SK-N-SH treated with all-trans-retinoic acid at 6 μM for 48 hours (cell line): ENCODE data around the gene HSPA12A.

ENCODE experiments used
- ARNTL ChIP-seq: fragments of 450-650 bp; formaldehyde crosslinking; IDR thresholded peaks from 2 replicates; pipeline ENCODE4 v1.5.0; 2020; ENCODE audit warnings: low read depth, mild to moderate bottlenecking, moderate library complexity, borderline replicate concordance
- CSDC2 ChIP-seq: fragments of 250-450 bp; sonication (Bioruptor Pico); IDR thresholded peaks from 2 replicates; pipeline ENCODE4 v1.5.0; 2020; ENCODE audit warnings: mild to moderate bottlenecking, moderate library complexity
- ESRRG ChIP-seq: fragments of 250-450 bp; sonication (Bioruptor Pico); IDR thresholded peaks from 2 replicates; pipeline ENCODE4 v1.6.1; 2021; ENCODE audit warnings: mild to moderate bottlenecking
- PPARA ChIP-seq: fragments of 250-450 bp; sonication (Bioruptor Pico); IDR thresholded peaks from 2 replicates; pipeline ENCODE4 v1.5.0; 2020; ENCODE audit warnings: mild to moderate bottlenecking, borderline replicate concordance
- RARB ChIP-seq: fragments of 250-450 bp; sonication (Bioruptor Pico); IDR thresholded peaks from 2 replicates; pipeline ENCODE4 v1.8.0; 2021; ENCODE audit warnings: mild to moderate bottlenecking, moderate library complexity
- ZC3H10 ChIP-seq: fragments of 250-450 bp; sonication (Bioruptor Pico); IDR thresholded peaks from 2 replicates; pipeline ENCODE4 v1.5.1; 2021; ENCODE audit warnings: mild to moderate bottlenecking, moderate library complexity
- ZFP3 ChIP-seq: fragments of 250-450 bp; sonication (Bioruptor Pico); IDR thresholded peaks from 2 replicates; pipeline ENCODE4 v1.5.0; 2020; ENCODE audit warnings: mild to moderate bottlenecking, moderate library complexity
- ZFP30 ChIP-seq: fragments of 450-650 bp; formaldehyde crosslinking; IDR thresholded peaks from 2 replicates; pipeline ENCODE4 v1.5.0; 2022; ENCODE audit warnings: mild to moderate bottlenecking, moderate library complexity
- ZNF565 ChIP-seq: fragments of 450-650 bp; formaldehyde crosslinking; conservative IDR thresholded peaks from 2 replicates; pipeline ENCODE4 v1.5.0; 2020; ENCODE audit warnings: low read depth, mild to moderate bottlenecking, moderate library complexity
- TF ChIP-seq, protein P1 (sequence below): fragments of 250-450 bp; sonication (Bioruptor Pico); IDR thresholded peaks from 2 replicates; pipeline ENCODE4 v1.8.0; 2020; ENCODE audit warnings: mild to moderate bottlenecking, moderate library complexity, borderline replicate concordance
- TF ChIP-seq, protein P2 (sequence below): fragments of 250-450 bp; sonication (Bioruptor Pico); IDR thresholded peaks from 2 replicates; pipeline ENCODE4 v1.8.0; 2021; ENCODE audit warnings: low read depth, mild to moderate bottlenecking, moderate library complexity, borderline replicate concordance
- TF ChIP-seq, protein P3 (sequence below): fragments of 250-450 bp; sonication (Bioruptor Pico); IDR thresholded peaks from 2 replicates; pipeline ENCODE4 v1.5.1; 2020; ENCODE audit warnings: low read depth, mild to moderate bottlenecking, moderate library complexity

DNA sequence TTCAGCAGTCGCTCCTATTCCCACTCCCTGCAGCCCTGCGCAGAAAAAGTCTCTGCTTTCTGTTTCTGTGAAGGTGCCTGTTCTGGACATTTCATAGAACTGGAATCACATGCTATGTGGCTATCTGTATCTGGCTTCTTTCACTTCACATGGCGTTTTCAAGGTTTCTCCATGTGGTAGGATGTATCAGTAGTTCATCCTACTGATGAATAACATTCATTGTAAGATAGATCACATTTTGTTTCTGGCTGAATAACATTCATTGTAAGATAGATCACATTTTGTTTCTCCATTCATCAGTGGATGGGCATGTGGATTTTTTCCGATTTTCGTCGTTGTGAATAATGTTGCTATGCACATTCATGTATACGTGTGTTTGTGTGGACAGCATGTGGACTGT is 44.5 kb downstream of the HSPA12A start:
- TF ChIP-seq ZC3H10 (CRISPR knock-in tag) (no peak), ZFP30 (CRISPR knock-in tag) (no peak), PPARA (no peak), ZNF565 (CRISPR knock-in tag) (no peak), ESRRG (CRISPR knock-in tag) (no peak), ZFP3 (CRISPR knock-in tag) (no peak), ARNTL (CRISPR knock-in tag) (no peak), CSDC2 (CRISPR knock-in tag) (no peak), RARB (no peak)
- TF ChIP-seq, protein P1, sequence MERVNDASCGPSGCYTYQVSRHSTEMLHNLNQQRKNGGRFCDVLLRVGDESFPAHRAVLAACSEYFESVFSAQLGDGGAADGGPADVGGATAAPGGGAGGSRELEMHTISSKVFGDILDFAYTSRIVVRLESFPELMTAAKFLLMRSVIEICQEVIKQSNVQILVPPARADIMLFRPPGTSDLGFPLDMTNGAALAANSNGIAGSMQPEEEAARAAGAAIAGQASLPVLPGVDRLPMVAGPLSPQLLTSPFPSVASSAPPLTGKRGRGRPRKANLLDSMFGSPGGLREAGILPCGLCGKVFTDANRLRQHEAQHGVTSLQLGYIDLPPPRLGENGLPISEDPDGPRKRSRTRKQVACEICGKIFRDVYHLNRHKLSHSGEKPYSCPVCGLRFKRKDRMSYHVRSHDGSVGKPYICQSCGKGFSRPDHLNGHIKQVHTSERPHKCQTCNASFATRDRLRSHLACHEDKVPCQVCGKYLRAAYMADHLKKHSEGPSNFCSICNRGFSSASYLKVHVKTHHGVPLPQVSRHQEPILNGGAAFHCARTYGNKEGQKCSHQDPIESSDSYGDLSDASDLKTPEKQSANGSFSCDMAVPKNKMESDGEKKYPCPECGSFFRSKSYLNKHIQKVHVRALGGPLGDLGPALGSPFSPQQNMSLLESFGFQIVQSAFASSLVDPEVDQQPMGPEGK (CRISPR knock-in tag) = no peak
- TF ChIP-seq, protein P2, sequence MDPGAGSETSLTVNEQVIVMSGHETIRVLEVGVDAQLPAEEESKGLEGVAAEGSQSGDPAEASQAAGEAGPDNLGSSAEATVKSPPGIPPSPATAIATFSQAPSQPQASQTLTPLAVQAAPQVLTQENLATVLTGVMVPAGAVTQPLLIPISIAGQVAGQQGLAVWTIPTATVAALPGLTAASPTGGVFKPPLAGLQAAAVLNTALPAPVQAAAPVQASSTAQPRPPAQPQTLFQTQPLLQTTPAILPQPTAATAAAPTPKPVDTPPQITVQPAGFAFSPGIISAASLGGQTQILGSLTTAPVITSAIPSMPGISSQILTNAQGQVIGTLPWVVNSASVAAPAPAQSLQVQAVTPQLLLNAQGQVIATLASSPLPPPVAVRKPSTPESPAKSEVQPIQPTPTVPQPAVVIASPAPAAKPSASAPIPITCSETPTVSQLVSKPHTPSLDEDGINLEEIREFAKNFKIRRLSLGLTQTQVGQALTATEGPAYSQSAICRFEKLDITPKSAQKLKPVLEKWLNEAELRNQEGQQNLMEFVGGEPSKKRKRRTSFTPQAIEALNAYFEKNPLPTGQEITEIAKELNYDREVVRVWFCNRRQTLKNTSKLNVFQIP (CRISPR knock-in tag) = no peak
- TF ChIP-seq, protein P3, sequence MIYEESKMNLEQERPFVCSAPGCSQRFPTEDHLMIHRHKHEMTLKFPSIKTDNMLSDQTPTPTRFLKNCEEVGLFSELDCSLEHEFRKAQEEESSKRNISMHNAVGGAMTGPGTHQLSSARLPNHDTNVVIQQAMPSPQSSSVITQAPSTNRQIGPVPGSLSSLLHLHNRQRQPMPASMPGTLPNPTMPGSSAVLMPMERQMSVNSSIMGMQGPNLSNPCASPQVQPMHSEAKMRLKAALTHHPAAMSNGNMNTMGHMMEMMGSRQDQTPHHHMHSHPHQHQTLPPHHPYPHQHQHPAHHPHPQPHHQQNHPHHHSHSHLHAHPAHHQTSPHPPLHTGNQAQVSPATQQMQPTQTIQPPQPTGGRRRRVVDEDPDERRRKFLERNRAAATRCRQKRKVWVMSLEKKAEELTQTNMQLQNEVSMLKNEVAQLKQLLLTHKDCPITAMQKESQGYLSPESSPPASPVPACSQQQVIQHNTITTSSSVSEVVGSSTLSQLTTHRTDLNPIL = no peak
